ENCODE data around the gene EPG5.

The EPG5 gene

GRCh38 chr18:45843019-45843418, 124.1 kb downstream of the EPG5 start:
- peaks cover 32% of the 10 kb centered on the region for H3K27me3 Mint-ChIP-seq (ENCODE audit: low read depth, poor library complexity)
- H3K9me3 Mint-ChIP-seq: no peaks in the 10 kb centered on the region
- no peak overlapping the region for H3K4me3 Mint-ChIP-seq
- TF ChIP-seq, protein P1, sequence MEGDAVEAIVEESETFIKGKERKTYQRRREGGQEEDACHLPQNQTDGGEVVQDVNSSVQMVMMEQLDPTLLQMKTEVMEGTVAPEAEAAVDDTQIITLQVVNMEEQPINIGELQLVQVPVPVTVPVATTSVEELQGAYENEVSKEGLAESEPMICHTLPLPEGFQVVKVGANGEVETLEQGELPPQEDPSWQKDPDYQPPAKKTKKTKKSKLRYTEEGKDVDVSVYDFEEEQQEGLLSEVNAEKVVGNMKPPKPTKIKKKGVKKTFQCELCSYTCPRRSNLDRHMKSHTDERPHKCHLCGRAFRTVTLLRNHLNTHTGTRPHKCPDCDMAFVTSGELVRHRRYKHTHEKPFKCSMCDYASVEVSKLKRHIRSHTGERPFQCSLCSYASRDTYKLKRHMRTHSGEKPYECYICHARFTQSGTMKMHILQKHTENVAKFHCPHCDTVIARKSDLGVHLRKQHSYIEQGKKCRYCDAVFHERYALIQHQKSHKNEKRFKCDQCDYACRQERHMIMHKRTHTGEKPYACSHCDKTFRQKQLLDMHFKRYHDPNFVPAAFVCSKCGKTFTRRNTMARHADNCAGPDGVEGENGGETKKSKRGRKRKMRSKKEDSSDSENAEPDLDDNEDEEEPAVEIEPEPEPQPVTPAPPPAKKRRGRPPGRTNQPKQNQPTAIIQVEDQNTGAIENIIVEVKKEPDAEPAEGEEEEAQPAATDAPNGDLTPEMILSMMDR (IDR thresholded peaks at IDR 0.05): no peak
- H3K4me1 Mint-ChIP-seq: peaks cover 21% of the 10 kb centered on the region
- no peak for DNase-seq
- H3K36me3 Mint-ChIP-seq (ENCODE audit: low read depth): peaks cover 2% of the 10 kb centered on the region
- H3K27ac Mint-ChIP-seq: no peak overlapping the region

- TF ChIP-seq, protein P1 (IDR thresholded peaks at IDR 0.05): no peak
- no peak overlapping the region for H3K27ac Mint-ChIP-seq
These were observed 125.2 kb downstream of the EPG5 start for GRCh38 chr18:45841765-45842442.

GRCh38 chr18:45841060-45841764, 125.9 kb downstream of the EPG5 start:
- TF ChIP-seq, protein P1 (IDR thresholded peaks at IDR 0.05): no peak
- Mint-ChIP-seq H3K27me3 (ENCODE audit: low read depth, poor library complexity) (peaks cover 47% of the 10 kb centered on the region), H3K4me1 (peaks cover 21% of the 10 kb centered on the region), H3K27ac (no peak overlapping the region), H3K4me3 (no peak overlapping the region), H3K9me3 (no peaks in the 10 kb centered on the region), H3K36me3 (ENCODE audit: low read depth) (no peaks in the 10 kb centered on the region)
- DNase-seq: no peak

More at GRCh38 chr18:45841765-45842442, 125.2 kb downstream of the EPG5 start:
- DNase-seq: no peak
- H3K36me3 Mint-ChIP-seq (ENCODE audit: low read depth): no peaks in the 10 kb centered on the region
- no peaks in the 10 kb centered on the region for H3K9me3 Mint-ChIP-seq
- peaks cover 21% of the 10 kb centered on the region for H3K4me1 Mint-ChIP-seq
- peaks cover 40% of the 10 kb centered on the region for H3K27me3 Mint-ChIP-seq (ENCODE audit: low read depth, poor library complexity)
- no peak overlapping the region for H3K4me3 Mint-ChIP-seq

DNA sequence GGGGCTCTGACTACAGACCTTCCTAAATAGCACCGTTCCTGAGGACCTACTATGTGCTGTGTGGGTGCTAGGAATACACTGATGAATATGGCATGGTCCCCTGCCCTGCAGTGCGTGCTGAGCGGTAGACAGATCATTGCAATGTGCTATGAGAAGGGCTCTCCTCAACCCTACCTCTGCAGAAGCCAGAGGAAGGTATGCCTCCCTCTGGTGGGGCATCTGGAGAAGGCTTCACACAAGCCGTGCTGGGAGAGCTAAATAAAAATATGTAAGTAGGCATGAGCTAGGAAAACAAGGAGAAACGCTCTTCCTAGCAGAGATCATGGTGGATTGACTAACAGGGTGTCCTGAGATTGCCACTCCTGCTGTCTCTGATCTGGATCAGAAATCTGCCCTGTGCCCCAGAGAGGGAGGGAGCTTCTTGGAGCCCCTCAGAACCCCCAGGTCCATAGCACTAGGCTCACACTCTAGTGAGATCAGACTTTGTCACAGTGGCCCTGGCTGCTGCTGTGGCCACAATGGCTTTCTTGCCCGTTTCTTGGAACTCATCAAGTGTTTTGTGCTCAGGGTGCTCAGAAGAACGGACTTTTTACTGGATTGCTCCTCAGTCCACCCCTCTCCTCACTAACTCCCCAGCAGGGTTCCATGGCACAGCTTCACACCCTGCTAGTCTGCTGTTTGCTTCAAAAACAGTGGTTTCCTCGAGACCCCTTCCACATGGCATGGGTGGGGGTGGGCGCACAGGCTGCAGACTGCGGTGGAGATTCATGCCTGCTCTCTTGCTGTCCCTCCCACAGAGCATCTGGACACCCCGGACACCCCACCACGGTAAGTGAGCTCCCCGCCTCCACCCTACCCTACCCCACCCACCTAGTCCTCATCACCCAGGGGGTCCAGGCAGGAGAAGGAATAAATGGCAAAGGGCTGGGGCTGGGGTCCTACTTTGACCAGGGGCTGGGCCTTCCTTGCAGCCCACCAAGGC, 127.4 kb downstream of the EPG5 start:
- peaks cover 62% of the 10 kb centered on the region for H3K27me3 Mint-ChIP-seq (ENCODE audit: low read depth, poor library complexity)
- no peak for DNase-seq
- TF ChIP-seq, protein P1 (IDR thresholded peaks at IDR 0.05): peak; percentile 28
- no peaks in the 10 kb centered on the region for H3K9me3 Mint-ChIP-seq
- H3K4me1 Mint-ChIP-seq: peaks cover 21% of the 10 kb centered on the region
- H3K36me3 Mint-ChIP-seq (ENCODE audit: low read depth): no peaks in the 10 kb centered on the region
- no peak overlapping the region for H3K27ac Mint-ChIP-seq
- H3K4me3 Mint-ChIP-seq: no peak overlapping the region

GRCh38 chr18:45838302-45839070, 128.6 kb downstream of the EPG5 start:
- H3K9me3 Mint-ChIP-seq: no peaks in the 10 kb centered on the region
- peak overlapping the region; percentile 50 for H3K4me3 Mint-ChIP-seq
- no peaks in the 10 kb centered on the region for H3K36me3 Mint-ChIP-seq (ENCODE audit: low read depth)
- no peak overlapping the region for H3K27ac Mint-ChIP-seq
- H3K4me1 Mint-ChIP-seq: peaks cover 27% of the 10 kb centered on the region
- TF ChIP-seq, protein P1 (IDR thresholded peaks at IDR 0.05): no peak
- DNase-seq: no peak
- peaks cover 71% of the 10 kb centered on the region for H3K27me3 Mint-ChIP-seq (ENCODE audit: low read depth, poor library complexity)
